ENCODE data around the gene C12orf60. TPM values are rescaled to one million over a fixed set of nuclear protein-coding genes. Genes with fewer than 3 reads are reported as not detected.

Gene C12orf60
- total RNA-seq, 1 experiment from 2014 or later: 1.8 TPM

DNA sequence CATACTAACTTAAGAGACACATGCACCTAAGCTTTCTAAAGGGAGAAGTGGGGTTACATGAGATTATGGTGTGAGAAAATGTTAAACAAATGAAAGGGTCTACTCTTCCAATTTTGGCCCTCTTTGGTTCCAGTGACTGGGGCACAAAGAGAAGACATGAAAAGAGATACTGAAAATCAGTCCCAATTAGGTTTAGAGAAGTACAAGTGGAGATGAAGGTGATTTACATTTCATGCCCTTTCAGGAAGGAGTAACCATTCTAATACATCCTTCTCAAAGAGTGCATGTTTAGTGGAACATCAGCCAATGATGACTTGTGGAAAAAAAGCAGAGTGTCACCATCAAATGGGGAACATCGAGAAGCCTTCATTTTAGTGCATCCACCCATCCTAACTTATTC is 67.8 kb downstream of the C12orf60 start:
- Mint-ChIP-seq H3K9me3 (peaks cover 20% of the 10 kb centered on the region), H3K4me1 (no peaks in the 10 kb centered on the region), H3K4me3 (no peak overlapping the region), H3K27ac (no peak overlapping the region), H3K27me3 (ENCODE audit: low read depth) (peaks cover 6% of the 10 kb centered on the region), H3K36me3 (peaks cover 15% of the 10 kb centered on the region)
- DNase-seq (ENCODE audit: low spot score) (no peak), ATAC-seq (no peak)
- TF ChIP-seq ZNF416 (CRISPR knock-in tag; IDR thresholded peaks at IDR 0.05): no peak
- TF ChIP-seq ZMAT4 (CRISPR knock-in tag; IDR thresholded peaks at IDR 0.05): no peak
- no peak for TF ChIP-seq FOXP1 (CRISPR knock-in tag; IDR thresholded peaks at IDR 0.05; ENCODE audit: borderline replicate concordance)
- no peak for TF ChIP-seq JUN (CRISPR knock-in tag; IDR thresholded peaks at IDR 0.05)
- TF ChIP-seq ZNF232 (CRISPR knock-in tag; IDR thresholded peaks at IDR 0.05): no peak
- TF ChIP-seq, protein P1, sequence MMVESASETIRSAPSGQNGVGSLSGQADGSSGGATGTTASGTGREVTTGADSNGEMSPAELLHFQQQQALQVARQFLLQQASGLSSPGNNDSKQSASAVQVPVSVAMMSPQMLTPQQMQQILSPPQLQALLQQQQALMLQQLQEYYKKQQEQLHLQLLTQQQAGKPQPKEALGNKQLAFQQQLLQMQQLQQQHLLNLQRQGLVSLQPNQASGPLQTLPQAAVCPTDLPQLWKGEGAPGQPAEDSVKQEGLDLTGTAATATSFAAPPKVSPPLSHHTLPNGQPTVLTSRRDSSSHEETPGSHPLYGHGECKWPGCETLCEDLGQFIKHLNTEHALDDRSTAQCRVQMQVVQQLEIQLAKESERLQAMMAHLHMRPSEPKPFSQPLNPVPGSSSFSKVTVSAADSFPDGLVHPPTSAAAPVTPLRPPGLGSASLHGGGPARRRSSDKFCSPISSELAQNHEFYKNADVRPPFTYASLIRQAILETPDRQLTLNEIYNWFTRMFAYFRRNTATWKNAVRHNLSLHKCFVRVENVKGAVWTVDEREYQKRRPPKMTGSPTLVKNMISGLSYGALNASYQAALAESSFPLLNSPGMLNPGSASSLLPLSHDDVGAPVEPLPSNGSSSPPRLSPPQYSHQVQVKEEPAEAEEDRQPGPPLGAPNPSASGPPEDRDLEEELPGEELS (CRISPR knock-in tag; IDR thresholded peaks at IDR 0.05): no peak
- CTCF ChIA-PET: no interaction called here
- POLR2A ChIA-PET: no interaction called here

DNA sequence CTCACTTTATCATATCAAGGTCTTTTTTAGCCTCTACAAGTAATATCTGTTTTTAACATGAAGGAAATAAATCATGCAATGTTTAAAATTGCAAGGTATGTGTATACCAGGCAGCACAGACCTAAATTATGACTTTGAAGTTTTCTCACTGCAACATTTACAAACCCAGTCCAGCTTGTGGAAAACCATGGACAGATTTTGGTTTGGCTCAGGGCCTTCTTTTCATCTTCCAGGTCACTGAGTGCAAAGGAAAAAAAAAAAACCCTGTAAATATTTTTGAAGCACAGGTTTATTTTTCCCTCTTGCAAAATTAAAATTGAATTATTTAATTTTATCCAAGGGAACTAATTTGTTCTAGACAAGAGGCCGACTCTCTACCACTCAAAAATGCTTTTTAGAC is 68.4 kb downstream of the C12orf60 start:
- TF ChIP-seq ZNF219 (CRISPR knock-in tag; IDR thresholded peaks at IDR 0.05; ENCODE audit: borderline replicate concordance) (no peak), ELF4 (CRISPR knock-in tag; IDR thresholded peaks at IDR 0.05; ENCODE audit: low read depth) (no peak), MXD4 (CRISPR knock-in tag; IDR thresholded peaks at IDR 0.05; ENCODE audit: borderline replicate concordance) (no peak), ZMAT4 (CRISPR knock-in tag; IDR thresholded peaks at IDR 0.05) (no peak), TEAD1 (CRISPR knock-in tag; IDR thresholded peaks at IDR 0.05) (no peak), ZNF512 (CRISPR knock-in tag; IDR thresholded peaks at IDR 0.05; ENCODE audit: borderline replicate concordance) (no peak), ESRRA (CRISPR knock-in tag; IDR thresholded peaks at IDR 0.05; ENCODE audit: borderline replicate concordance) (no peak), KAT7 (CRISPR knock-in tag; IDR thresholded peaks at IDR 0.05; ENCODE audit: borderline replicate concordance) (no peak), NFE2L1 (CRISPR knock-in tag; IDR thresholded peaks at IDR 0.05) (no peak), IRF1 (CRISPR knock-in tag; IDR thresholded peaks at IDR 0.05) (no peak), SP1 (CRISPR knock-in tag; conservative IDR thresholded peaks at IDR 0.05) (no peak), CREM (CRISPR knock-in tag; IDR thresholded peaks at IDR 0.05) (no peak)
- TF ChIP-seq, protein P2, sequence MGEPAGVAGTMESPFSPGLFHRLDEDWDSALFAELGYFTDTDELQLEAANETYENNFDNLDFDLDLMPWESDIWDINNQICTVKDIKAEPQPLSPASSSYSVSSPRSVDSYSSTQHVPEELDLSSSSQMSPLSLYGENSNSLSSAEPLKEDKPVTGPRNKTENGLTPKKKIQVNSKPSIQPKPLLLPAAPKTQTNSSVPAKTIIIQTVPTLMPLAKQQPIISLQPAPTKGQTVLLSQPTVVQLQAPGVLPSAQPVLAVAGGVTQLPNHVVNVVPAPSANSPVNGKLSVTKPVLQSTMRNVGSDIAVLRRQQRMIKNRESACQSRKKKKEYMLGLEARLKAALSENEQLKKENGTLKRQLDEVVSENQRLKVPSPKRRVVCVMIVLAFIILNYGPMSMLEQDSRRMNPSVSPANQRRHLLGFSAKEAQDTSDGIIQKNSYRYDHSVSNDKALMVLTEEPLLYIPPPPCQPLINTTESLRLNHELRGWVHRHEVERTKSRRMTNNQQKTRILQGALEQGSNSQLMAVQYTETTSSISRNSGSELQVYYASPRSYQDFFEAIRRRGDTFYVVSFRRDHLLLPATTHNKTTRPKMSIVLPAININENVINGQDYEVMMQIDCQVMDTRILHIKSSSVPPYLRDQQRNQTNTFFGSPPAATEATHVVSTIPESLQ (CRISPR knock-in tag; IDR thresholded peaks at IDR 0.05): no peak
- TF ChIP-seq, protein P3, sequence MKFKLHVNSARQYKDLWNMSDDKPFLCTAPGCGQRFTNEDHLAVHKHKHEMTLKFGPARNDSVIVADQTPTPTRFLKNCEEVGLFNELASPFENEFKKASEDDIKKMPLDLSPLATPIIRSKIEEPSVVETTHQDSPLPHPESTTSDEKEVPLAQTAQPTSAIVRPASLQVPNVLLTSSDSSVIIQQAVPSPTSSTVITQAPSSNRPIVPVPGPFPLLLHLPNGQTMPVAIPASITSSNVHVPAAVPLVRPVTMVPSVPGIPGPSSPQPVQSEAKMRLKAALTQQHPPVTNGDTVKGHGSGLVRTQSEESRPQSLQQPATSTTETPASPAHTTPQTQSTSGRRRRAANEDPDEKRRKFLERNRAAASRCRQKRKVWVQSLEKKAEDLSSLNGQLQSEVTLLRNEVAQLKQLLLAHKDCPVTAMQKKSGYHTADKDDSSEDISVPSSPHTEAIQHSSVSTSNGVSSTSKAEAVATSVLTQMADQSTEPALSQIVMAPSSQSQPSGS (CRISPR knock-in tag; IDR thresholded peaks at IDR 0.05; ENCODE audit: borderline replicate concordance, low read depth): no peak
- Mint-ChIP-seq H3K27ac (no peak overlapping the region), H3K9me3 (peaks cover 16% of the 10 kb centered on the region), H3K4me1 (no peaks in the 10 kb centered on the region), H3K36me3 (peaks cover 14% of the 10 kb centered on the region), H3K27me3 (ENCODE audit: low read depth) (peaks cover 6% of the 10 kb centered on the region), H3K4me3 (no peak overlapping the region)
- CTCF ChIA-PET: no interaction called here
- POLR2A ChIA-PET: no interaction called here
- ATAC-seq: no peak
- DNase-seq (ENCODE audit: low spot score): no peak
